ENCODE results near the gene YBX3. TPM values are rescaled to one million over a fixed set of nuclear protein-coding genes. Genes with fewer than 3 reads are reported as not detected.

The YBX3 gene
- total and polyA plus RNA-seq, 2 of the 13 experiments (the other 11 are each of a cell fraction or from before 2014, with no cell fraction given), result 77.5 to 99.6 TPM

GRCh38 chr12:10722905-10723746 lies at the start of gene YBX3 (continued):
- TF ChIP-seq ZNF564 (CRISPR knock-in tag; IDR thresholded peaks at IDR 0.05) (peak; percentile 12; the same call in 1 of the 2 replicates), NPAS2 (CRISPR knock-in tag; IDR thresholded peaks at IDR 0.05; ENCODE audit: borderline replicate concordance) (no peak), ZNF605 (CRISPR knock-in tag; IDR thresholded peaks at IDR 0.05) (peak; percentile 57; the same call in 1 of the 2 replicates), YY1 (IDR thresholded peaks at IDR 0.05; ENCODE audit: insufficient read depth, insufficient replicate concordance, low read depth, low read length) (peak; percentile 80), KAT8 (CRISPR knock-in tag; IDR thresholded peaks at IDR 0.05) (peak; percentile 42; the same call in 1 of the 2 replicates), ZGPAT (CRISPR knock-in tag; IDR thresholded peaks at IDR 0.05) (no peak), POLR2G (IDR thresholded peaks at IDR 0.05; ENCODE audit: low read depth, low read length) (peak; percentile 76), ZBTB40 (IDR thresholded peaks at IDR 0.05) (no peak), ZBTB40 (CRISPR knock-in tag; IDR thresholded peaks at IDR 0.05) (no peak), ZSCAN21 (CRISPR knock-in tag; IDR thresholded peaks at IDR 0.05; ENCODE audit: borderline replicate concordance) (0 out of 2 replicates have a peak, but pooled peaks have one; percentile 19), PRDM15 (CRISPR knock-in tag; IDR thresholded peaks at IDR 0.05) (peak; percentile 87; the same call in 1 of the 2 replicates), MTA3 (CRISPR knock-in tag; IDR thresholded peaks at IDR 0.05) (no peak)

Measured in HepG2 (cell line).